ENCODE measurements around the gene PCAT6.

Gene PCAT6

DNA sequence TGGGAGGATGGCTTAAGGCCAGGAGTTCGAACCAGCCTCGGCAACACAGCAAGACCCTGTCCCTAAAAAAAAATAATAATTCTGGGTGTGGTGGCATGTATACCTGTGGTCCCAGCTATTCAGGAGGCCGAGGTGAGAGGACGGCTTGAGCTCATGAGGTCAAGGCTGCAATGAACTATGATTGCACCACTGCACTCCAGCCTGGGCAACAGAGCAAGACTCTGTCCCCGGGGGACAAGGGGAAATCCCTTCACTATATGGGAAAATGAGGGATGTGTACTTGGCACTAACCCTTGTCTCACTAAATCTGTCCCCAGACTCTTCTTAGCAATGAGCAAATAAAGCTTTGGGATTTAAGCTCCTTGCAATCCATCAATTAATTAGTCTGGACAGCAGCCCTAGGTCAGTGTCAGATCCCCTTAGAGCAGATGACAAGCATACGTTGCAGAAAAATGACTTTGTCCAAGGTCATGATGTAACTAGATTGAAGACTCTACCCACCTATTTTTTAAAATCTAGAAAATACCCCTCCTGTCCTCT, 11.9 kb upstream of the PCAT6 start:
- H3K4me1 Mint-ChIP-seq = peaks cover 27% of the 10 kb centered on the region

DNA sequence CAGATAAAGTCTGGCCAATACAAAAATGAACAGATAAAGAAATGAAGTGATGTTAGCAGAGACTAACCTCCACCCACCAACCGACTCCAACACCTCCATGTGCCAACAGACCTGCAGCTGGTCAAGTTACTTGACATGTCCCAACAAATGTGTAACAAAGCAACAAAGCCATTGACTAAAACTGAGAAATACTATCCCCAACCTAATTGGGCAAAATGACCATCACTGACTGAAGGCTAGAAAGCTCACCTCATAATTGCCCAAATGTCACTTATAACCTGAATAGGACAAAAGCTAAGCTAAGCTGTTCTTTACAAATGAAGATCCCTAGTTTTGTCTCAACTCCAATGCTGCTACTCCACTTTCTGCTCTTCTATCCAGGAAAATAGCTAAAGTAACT, 10.0 kb upstream of the PCAT6 start:
- no peak for DNase-seq (ENCODE audit: low spot score in 2 of 2)
- H3K27ac Mint-ChIP-seq (ENCODE audit: low read depth) = no peak overlapping the region
- no peaks in the 10 kb centered on the region for H3K9me3 Mint-ChIP-seq
- ATAC-seq (replicated peaks; ENCODE audit: extremely low read depth, poor library complexity, severe bottlenecking) = no peak
- H3K4me1 Mint-ChIP-seq = peaks cover 33% of the 10 kb centered on the region
- H3K36me3 Mint-ChIP-seq (ENCODE audit: insufficient read depth) = peaks cover 5% of the 10 kb centered on the region
- no peaks in the 10 kb centered on the region for H3K27me3 Mint-ChIP-seq
- H3K4me3 Mint-ChIP-seq = no peak overlapping the region

More for the DNA sequence above, 11.9 kb upstream of the PCAT6 start:
- ATAC-seq (replicated peaks; ENCODE audit: extremely low read depth, poor library complexity, severe bottlenecking) (no peak), DNase-seq (ENCODE audit: low spot score in 2 of 2) (no peak)
- Mint-ChIP-seq H3K9me3 (no peaks in the 10 kb centered on the region), H3K27ac (ENCODE audit: low read depth) (no peak overlapping the region), H3K27me3 (no peaks in the 10 kb centered on the region), H3K4me3 (no peak overlapping the region), H3K36me3 (ENCODE audit: insufficient read depth) (peaks cover 5% of the 10 kb centered on the region)

DNA sequence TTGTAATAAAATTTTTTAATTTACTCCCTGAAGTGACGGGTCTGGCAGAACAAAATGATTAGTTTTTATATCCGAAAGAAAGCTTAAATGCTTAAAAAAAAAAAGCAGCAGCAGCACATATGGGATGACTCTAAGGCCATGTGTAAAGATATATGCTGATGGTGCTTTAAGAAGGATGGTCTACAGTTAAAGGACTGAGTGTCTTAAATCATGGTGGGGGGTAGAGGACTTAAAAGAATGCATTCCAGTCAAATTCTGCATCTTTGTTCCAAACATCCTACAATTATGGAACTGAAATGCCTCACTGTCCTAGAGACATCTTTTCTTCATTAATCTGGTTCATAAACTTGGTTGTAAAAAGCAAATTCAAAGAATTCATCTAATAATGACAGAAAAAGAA, 9.6 kb upstream of the PCAT6 start:
- H3K4me3 Mint-ChIP-seq = no peak overlapping the region
- DNase-seq (ENCODE audit: low spot score in 2 of 2) = no peak
- no peaks in the 10 kb centered on the region for H3K9me3 Mint-ChIP-seq
- no peak for ATAC-seq (replicated peaks; ENCODE audit: extremely low read depth, poor library complexity, severe bottlenecking)
- H3K36me3 Mint-ChIP-seq (ENCODE audit: insufficient read depth) = peaks cover 5% of the 10 kb centered on the region
- no peaks in the 10 kb centered on the region for H3K27me3 Mint-ChIP-seq
- H3K4me1 Mint-ChIP-seq = peaks cover 35% of the 10 kb centered on the region
- no peak overlapping the region for H3K27ac Mint-ChIP-seq (ENCODE audit: low read depth)

DNA sequence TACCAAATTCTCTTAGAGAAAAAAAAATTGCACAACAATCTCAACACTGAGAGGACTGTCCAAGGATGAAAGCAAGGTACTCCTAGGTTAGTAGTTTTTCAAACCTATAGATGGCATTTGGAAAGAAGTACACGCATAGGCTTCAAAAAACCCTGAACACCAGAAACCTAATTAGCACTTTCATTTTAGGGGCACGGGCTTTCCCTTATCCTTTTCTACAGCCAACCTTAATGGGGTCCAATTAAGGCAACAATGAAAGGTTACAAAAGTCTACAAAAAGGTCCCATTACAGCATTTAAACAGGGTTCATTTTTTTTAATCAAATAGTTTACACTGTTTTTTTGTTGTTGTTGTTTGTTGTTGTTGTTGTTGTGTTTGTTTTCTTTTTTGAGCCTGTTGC, 8.7 kb upstream of the PCAT6 start:
- Mint-ChIP-seq H3K27ac (ENCODE audit: low read depth) (no peak overlapping the region), H3K4me3 (no peak overlapping the region), H3K36me3 (ENCODE audit: insufficient read depth) (peaks cover 5% of the 10 kb centered on the region), H3K4me1 (peaks cover 33% of the 10 kb centered on the region), H3K27me3 (no peaks in the 10 kb centered on the region), H3K9me3 (no peaks in the 10 kb centered on the region)
- DNase-seq (ENCODE audit: low spot score in 2 of 2) (no peak), ATAC-seq (replicated peaks; ENCODE audit: extremely low read depth, poor library complexity, severe bottlenecking) (no peak)

DNA sequence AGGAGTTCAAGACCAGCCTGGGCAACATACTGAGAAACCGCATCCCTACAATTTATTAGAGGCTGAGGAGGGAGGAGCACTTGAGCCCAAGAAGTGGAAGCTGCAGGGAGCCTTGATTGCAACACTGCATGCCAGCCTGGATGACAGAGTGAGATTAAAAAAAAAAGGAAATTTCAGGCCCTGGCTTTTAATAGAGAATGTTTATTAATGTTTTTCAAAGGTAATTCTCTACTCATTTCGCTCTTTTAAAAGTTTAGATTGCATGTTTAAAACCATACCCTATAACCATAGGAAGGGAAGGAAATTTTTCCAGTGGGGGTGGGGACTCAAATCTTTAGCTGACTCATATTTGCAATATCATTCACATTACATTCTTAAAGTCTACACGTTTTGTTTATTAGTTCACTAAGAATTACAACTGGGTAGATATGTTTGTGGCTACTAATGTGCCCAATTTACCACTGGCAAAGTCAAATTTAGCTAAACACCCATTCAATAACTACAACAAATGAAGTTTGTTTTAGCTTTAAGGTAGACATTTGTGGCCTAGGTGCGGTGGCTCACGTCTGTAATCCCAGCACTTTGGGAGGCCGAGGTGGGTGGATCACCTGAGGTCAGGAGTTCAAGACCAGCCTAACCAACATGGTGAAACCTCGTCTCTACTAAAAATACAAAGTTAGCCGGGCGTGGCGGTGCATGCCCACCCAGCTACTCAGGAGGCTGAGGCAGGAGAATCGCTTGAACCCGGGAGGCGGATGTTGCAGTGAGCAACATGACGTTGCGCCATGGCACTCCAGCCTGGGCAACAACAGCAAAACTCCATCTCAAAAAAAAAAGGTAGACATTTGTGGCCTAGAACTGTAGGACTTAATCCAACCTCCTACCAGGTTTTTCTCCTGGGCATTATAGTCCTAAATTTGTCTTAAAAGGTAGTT, 7.5 kb upstream of the PCAT6 start:
- Mint-ChIP-seq H3K27ac (ENCODE audit: low read depth) (no peak overlapping the region), H3K4me1 (peaks cover 24% of the 10 kb centered on the region)

DNA sequence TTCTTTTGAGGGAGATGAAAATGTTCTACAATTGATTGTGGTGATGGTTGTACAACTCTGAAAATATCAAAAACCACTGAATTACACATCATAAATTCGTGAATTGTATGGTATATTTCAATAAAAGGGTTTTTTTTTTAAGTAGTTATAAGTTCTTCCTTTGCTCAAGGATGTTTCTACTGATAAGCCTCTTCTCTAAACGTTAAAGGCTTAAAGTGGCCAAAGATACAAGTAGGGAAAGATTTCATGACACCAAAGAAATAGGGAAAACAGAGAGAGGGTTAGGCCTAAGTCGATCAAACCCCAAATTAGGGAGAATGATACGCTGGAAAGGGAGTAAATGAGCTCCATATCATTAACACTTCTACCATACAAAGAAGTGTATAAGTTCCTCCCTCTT, 6.6 kb upstream of the PCAT6 start:
- ATAC-seq (replicated peaks; ENCODE audit: extremely low read depth, poor library complexity, severe bottlenecking) = no peak
- Mint-ChIP-seq H3K27ac (ENCODE audit: low read depth) (no peak overlapping the region), H3K4me1 (peaks cover 32% of the 10 kb centered on the region), H3K9me3 (no peaks in the 10 kb centered on the region), H3K27me3 (no peaks in the 10 kb centered on the region), H3K36me3 (ENCODE audit: insufficient read depth) (peaks cover 7% of the 10 kb centered on the region), H3K4me3 (no peak overlapping the region)
- no peak for DNase-seq (ENCODE audit: low spot score in 2 of 2)

More for the DNA sequence above, 7.5 kb upstream of the PCAT6 start:
- H3K4me3 Mint-ChIP-seq = no peak overlapping the region
- ATAC-seq (replicated peaks; ENCODE audit: extremely low read depth, poor library complexity, severe bottlenecking) = no peak
- DNase-seq (ENCODE audit: low spot score in 2 of 2) = no peak
- peaks cover 5% of the 10 kb centered on the region for H3K36me3 Mint-ChIP-seq (ENCODE audit: insufficient read depth)
- no peaks in the 10 kb centered on the region for H3K27me3 Mint-ChIP-seq
- H3K9me3 Mint-ChIP-seq = no peaks in the 10 kb centered on the region

DNA sequence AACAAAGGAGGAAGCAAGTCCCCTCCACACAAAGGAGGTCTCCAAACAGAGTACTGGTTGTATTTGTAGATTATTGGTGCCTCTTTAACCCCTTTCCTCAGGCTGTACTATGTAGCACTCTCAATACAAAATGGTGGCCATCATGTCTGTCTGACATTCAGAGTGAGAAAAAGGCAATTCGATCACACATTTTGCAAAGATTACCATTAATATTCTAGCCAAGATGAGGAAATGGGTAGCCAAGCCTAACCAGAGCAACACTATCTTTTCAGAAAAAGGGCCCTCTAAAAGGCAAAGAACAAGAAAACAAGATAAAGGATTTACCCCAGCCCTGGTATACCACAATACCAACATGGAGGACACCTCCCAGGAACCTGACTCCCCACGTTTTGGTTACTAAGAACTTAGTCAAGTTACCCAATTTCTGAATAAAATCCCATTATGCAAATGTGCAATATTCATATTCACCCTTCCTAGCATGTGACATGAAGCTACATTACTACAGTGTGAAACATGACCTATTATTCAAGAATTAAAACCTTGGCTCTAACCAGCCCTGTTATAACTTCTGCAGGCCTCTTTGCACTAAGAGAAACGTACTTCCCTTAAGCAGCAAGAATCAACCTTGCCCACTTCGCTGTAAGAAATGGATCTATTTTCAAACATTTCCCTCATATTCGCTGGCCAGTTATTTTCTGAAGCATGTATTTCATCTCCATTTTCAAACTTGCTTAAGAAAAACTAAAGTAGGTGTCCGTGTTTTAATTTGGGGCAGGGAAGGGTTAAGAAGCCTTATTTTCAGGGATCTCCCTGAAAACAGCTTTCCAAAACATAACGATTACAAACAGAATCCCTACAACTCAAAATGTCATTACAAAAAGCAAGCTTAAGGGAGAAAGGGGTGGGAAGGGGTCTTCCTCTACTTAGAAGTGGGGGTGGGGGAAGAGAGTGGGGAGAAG, 4.6 kb upstream of the PCAT6 start:
- H3K36me3 Mint-ChIP-seq (ENCODE audit: insufficient read depth) = peaks cover 4% of the 10 kb centered on the region
- H3K4me1 Mint-ChIP-seq = peaks cover 34% of the 10 kb centered on the region
- no peak for ATAC-seq (replicated peaks; ENCODE audit: extremely low read depth, poor library complexity, severe bottlenecking)

DNA sequence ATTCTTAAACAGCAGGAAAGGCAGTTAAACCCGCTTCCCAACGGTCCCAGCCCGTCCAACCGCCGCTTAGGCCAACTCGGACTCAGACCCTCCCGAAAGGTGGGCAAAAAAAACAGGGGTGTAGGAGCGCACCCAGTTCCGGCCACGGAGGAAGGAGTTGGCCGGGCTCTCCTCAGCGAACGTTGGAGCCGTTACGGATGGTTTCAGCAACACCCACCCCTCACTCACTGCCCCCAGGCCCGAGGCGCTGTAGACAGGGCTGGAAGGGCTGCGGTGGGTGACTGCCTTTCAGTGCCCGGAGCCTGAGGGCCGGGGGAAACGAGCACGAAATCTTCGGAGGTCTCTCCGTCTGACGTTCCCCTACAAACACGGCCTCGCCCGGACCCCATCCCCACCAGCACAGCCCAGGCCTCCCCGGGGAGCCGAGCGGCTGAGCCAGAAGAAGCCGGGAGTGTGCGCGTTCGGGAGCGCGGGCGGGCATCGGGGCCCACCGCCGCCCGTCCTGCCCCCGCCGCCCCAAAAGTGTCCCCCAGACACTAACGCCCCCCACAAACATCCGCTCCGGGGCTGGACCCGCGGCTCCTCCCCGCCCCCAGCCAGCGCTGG, 3.8 kb upstream of the PCAT6 start:
- H3K36me3 Mint-ChIP-seq (ENCODE audit: insufficient read depth) = peaks cover 4% of the 10 kb centered on the region
- peak overlapping the region; percentile 77 for H3K4me3 Mint-ChIP-seq
- ATAC-seq (replicated peaks; ENCODE audit: extremely low read depth, poor library complexity, severe bottlenecking) (no peak), DNase-seq (ENCODE audit: low spot score in 2 of 2) (no peak)
- H3K9me3 Mint-ChIP-seq = no peaks in the 10 kb centered on the region
- H3K27me3 Mint-ChIP-seq = no peaks in the 10 kb centered on the region
- peak overlapping the region; percentile 59 for H3K27ac Mint-ChIP-seq (ENCODE audit: low read depth)
- peaks cover 42% of the 10 kb centered on the region for H3K4me1 Mint-ChIP-seq

More for the DNA sequence above, 4.6 kb upstream of the PCAT6 start:
- Mint-ChIP-seq H3K9me3 (no peaks in the 10 kb centered on the region), H3K27me3 (no peaks in the 10 kb centered on the region), H3K27ac (ENCODE audit: low read depth) (peak overlapping the region; percentile 59), H3K4me3 (peak overlapping the region; percentile 77)
- DNase-seq (ENCODE audit: low spot score in 2 of 2) = no peak

DNA sequence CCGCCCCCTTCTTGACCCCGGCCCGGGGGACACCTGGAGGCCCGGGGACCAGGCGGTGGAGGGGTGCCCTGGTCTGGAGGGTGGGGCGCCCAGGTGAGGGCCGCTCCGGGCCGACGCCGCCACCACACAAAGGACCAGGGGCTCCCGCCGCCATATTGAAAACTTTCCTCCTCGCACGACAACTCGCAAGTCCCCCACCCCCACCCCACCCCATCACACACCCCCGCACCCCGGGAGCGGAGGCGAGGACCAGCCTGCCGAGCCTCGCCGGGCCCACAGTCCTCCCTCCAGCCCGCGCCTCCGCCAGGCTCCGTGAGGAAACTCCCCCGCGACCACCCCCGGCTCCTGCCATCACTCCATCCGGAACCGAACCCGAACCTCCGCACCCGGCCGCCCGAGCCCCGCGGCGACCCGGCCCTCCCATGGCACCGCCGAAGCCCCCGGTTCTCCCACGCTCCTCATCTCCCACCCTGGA, 3.3 kb upstream of the PCAT6 start:
- Mint-ChIP-seq H3K4me1 (peaks cover 42% of the 10 kb centered on the region), H3K9me3 (no peaks in the 10 kb centered on the region), H3K36me3 (ENCODE audit: insufficient read depth) (peaks cover 4% of the 10 kb centered on the region), H3K4me3 (peak overlapping the region; percentile 77), H3K27ac (ENCODE audit: low read depth) (peak overlapping the region; percentile 1), H3K27me3 (no peaks in the 10 kb centered on the region)
- DNase-seq (ENCODE audit: low spot score in 2 of 2) (no peak), ATAC-seq (replicated peaks; ENCODE audit: extremely low read depth, poor library complexity, severe bottlenecking) (peak; percentile 41)

DNA sequence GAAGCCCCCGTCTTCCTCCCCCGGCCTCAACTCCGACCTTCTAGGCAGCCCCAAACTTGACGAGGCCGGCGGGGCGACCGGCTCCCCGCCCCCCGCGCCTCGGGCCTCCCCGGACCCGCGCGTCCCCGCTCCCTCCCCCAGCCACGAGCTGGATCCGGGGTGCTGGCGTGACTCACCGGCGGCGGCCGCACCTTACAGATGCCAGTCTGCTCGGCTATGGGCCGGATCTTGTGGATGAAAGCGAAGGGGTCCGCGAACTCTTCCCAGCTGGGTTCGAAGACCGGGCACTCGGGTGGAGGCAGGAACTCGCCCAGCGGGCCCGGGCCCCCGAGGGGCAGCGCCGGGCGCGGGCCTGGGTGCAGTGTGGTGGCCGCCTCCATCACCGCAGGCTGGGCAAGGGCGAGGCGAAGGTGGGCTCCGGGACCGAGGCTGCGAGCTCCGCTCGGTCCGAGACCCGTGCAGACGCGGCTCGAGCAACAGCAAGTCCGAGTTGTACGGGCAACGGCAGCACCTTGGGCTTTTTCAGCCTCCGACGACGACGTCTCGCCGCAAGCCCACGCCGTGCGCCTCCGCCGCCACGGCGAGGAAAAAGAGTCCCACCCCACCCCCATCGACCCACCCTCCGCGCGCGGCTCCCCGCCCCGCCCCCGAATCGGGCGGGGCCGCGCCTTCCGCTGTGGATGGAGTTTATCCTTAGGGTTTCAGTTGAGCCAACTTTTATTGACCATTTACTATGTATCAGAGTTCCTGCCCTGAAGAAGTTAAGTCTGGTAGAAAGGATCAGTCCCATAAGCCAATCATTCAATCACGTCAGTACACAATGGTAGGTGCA, 2.6 kb upstream of the PCAT6 start, which contains the start of gene KDM5B:
KDM5B (minus strand) TSS at position 496 of the 832 bp plus-strand sequence; CDS start at position 380, 116 bp downstream.
- Mint-ChIP-seq H3K9me3 (no peaks in the 10 kb centered on the region), H3K4me3 (peak within 1 kb of the TSS; percentile 77), H3K36me3 (ENCODE audit: insufficient read depth) (peaks cover 4% of the 10 kb centered on the region), H3K4me1 (peaks cover 42% of the 10 kb centered on the region), H3K27ac (ENCODE audit: low read depth) (peak within 1 kb of the TSS; percentile 1), H3K27me3 (no peaks in the 10 kb centered on the region)
- peak; percentile 34 to 37 for DNase-seq (ENCODE audit: low spot score in 2 of 2)
- peak; percentile 57 for ATAC-seq (replicated peaks; ENCODE audit: extremely low read depth, poor library complexity, severe bottlenecking)

DNA sequence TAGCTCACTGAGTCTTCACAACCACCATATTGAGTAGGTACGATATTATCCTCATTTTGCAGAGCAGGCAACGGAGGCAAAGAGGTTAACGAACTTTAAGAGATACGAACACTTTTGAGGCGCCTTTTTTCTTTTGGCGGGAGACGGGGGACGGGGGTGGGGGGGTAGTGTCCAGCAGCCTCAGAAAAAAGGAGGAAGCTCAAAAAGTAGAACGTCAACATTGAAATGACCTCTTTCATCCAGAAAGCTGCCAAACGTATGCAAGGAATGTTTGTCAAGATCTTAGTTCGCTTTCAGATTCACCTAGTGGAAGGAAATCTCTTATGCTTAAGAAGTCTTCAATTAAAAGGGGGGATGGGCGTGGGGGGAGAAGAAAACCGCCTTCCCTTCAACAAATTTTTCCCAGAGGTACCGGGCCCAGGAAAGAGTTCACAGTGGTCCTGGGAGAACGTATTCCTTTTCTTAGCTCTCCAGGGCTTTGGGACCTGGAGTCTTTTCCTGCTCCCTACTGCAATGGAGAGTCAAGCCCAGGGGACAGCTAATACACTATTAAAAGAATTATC, 1.1 kb upstream of the PCAT6 start:
- H3K36me3 Mint-ChIP-seq (ENCODE audit: insufficient read depth) = peaks cover 4% of the 10 kb centered on the region
- H3K27ac Mint-ChIP-seq (ENCODE audit: low read depth) = no peak overlapping the region
- H3K9me3 Mint-ChIP-seq = no peaks in the 10 kb centered on the region
- ATAC-seq (replicated peaks; ENCODE audit: extremely low read depth, poor library complexity, severe bottlenecking) = no peak
- no peak for DNase-seq (ENCODE audit: low spot score in 2 of 2)
- peaks cover 42% of the 10 kb centered on the region for H3K4me1 Mint-ChIP-seq
- H3K4me3 Mint-ChIP-seq = peak overlapping the region; percentile 77
- H3K27me3 Mint-ChIP-seq = no peaks in the 10 kb centered on the region
